MG63 (cell line): Measurements from ENCODE around the gene COL5A1. TPM values are rescaled to one million over a fixed set of nuclear protein-coding genes. Genes with fewer than 3 reads are reported as not detected.

Source experiments
- DNase-seq: peaks from one replicate; pipeline ENCODE4 v3.0.0-alpha.2; 2020
- H3K27me3 ChIP-seq: fragments of 250-450 bp; sonication (Bioruptor Pico); 2 replicates; pipeline ENCODE4 v1.5.1; 2020; ENCODE audit warnings: mild to moderate bottlenecking, moderate library complexity
- H3K36me3 ChIP-seq: fragments of 250-450 bp; sonication (Bioruptor Pico); 2 replicates; pipeline ENCODE4 v1.5.1; 2020; ENCODE audit warnings: mild to moderate bottlenecking, moderate library complexity
- H3K4me3 ChIP-seq: fragments of 250-450 bp; sonication (Bioruptor Pico); 2 replicates; pipeline ENCODE4 v1.5.1; 2020; ENCODE audit warnings: mild to moderate bottlenecking, moderate library complexity
- H3K9me3 ChIP-seq: fragments of 250-450 bp; sonication (Bioruptor Pico); 2 replicates; pipeline ENCODE4 v1.5.1; 2020; ENCODE audit warnings: mild to moderate bottlenecking, moderate library complexity
- total RNA-seq: library from RNA; depleted of rRNA; stranded (reverse); fragments of >200 nt; shearing (Covaris generic); gene quantifications from 2 replicates; pipeline ENCODE4 v1.2.3, GENCODE V29; 2014; ENCODE audit warnings: low replicate concordance

COL5A1 gene
- total RNA-seq, 1 experiment from 2014 or later, result 92.0 TPM

GRCh38 chr9:134756098-134756497 is 114.5 kb downstream of the COL5A1 start:
- no peaks in the 10 kb centered on the region for H3K9me3 ChIP-seq
- H3K27me3 ChIP-seq, result no peaks in the 10 kb centered on the region
- no peak for DNase-seq
- H3K36me3 ChIP-seq, result peaks cover 25% of the 10 kb centered on the region
- no peak overlapping the region for H3K4me3 ChIP-seq

- Histone ChIP-seq H3K36me3 (peaks cover 29% of the 10 kb centered on the region), H3K9me3 (no peaks in the 10 kb centered on the region), H3K4me3 (no peak overlapping the region), H3K27me3 (no peaks in the 10 kb centered on the region)
- DNase-seq, result no peak
These were observed 115.8 kb downstream of the COL5A1 start for GRCh38 chr9:134757216-134757975.

DNA sequence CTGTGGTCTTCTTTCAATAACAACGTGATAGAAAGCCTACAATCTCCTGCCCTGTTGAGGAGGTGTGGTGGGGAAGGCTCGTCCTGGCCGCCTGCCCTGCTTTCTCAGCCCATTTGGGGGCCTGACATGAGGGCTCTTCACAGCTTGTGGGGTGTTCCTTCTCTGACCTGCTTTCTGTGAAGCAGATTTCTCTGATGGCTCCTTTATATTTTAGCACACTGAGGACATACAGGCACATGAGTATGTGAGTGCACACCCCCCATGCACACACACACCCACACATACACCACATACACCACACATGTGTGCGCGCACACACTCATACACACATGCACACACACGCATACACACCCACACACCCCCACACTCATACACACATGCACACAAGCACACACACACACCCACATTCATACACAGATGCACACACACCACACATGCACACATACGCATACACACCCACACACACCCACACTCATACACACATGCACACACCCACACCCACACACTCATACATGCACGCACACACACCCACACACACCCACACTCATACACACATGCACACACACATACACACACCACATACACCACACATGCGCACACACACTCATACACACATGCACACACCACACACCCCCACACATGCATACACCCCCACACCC is 117.5 kb downstream of the COL5A1 start:
- Histone ChIP-seq H3K36me3 (peaks cover 23% of the 10 kb centered on the region), H3K4me3 (no peak overlapping the region), H3K27me3 (no peaks in the 10 kb centered on the region), H3K9me3 (no peaks in the 10 kb centered on the region)
- no peak for DNase-seq

DNA sequence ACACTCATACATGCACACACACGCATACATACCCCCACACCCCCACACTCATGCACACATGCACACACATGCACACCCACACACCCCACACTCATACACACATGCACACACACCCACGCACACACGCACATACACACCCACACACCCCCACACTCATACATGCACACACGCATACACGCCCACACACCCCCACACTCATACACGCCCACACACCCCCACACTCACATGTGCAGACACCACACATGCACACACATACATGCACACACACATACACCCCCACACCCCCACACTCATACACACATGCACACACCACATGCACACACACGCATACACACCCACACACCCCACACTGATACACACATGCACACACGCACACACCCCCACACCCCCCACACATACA is 118.3 kb downstream of the COL5A1 start:
- no peaks in the 10 kb centered on the region for H3K27me3 ChIP-seq
- no peaks in the 10 kb centered on the region for H3K9me3 ChIP-seq
- DNase-seq, result no peak
- peaks cover 19% of the 10 kb centered on the region for H3K36me3 ChIP-seq
- H3K4me3 ChIP-seq, result no peak overlapping the region

GRCh38 chr9:134760750-134761420 is 119.3 kb downstream of the COL5A1 start:
- Histone ChIP-seq H3K27me3 (no peaks in the 10 kb centered on the region), H3K9me3 (no peaks in the 10 kb centered on the region), H3K4me3 (no peak overlapping the region), H3K36me3 (peaks cover 23% of the 10 kb centered on the region)
- DNase-seq, result no peak

- peaks cover 34% of the 10 kb centered on the region for H3K36me3 ChIP-seq
- no peak for DNase-seq
- H3K27me3 ChIP-seq, result no peaks in the 10 kb centered on the region
These were observed 123.1 kb downstream of the COL5A1 start for GRCh38 chr9:134764473-134765269.

DNA sequence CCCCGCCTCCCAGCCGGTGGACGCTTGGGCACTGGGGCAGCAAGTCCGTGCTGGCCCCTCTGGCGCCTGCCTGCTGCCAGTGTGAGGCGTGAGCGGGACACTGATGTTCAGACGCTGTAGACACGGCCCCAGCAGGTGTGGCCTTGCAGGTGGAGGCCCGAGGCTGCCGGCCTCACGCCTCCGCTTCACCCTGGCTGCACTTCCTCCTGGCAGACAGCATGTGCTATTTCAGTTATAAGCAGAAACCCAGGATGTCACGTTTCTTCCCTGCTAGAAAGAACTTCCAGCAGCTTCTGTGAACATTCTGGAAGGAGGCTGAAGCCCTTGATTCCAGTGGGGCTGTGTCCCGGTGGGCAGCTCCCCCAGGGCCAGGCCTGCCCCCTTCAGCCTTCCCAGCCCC is 124.2 kb downstream of the COL5A1 start:
- no peak for DNase-seq
- Histone ChIP-seq H3K4me3 (no peak overlapping the region), H3K36me3 (peaks cover 36% of the 10 kb centered on the region), H3K27me3 (no peaks in the 10 kb centered on the region), H3K9me3 (no peaks in the 10 kb centered on the region)

More at GRCh38 chr9:134764473-134765269, 123.1 kb downstream of the COL5A1 start:
- H3K4me3 ChIP-seq, result no peak overlapping the region
- H3K9me3 ChIP-seq, result no peaks in the 10 kb centered on the region

DNA sequence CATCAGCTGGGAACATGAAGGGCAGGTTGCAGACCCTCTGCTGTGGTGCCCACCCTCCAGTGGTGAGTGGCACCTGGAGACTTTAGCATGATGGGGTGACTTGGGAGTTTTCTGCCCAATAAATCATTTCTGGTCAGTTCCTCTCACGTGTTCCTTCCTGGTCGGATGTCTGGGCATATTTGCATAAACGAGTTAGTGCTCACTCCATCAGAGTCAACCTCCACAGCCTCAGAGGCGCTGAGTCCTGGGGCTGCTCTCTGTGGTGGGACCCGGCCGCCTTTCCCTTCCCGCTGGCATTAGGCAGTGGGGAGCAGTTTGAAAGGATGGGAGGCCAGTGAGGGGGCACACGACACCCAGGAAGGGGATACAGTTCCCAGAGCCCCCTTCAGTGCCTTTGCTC is 125.0 kb downstream of the COL5A1 start:
- Histone ChIP-seq H3K4me3 (no peak overlapping the region), H3K36me3 (peaks cover 36% of the 10 kb centered on the region), H3K9me3 (no peaks in the 10 kb centered on the region), H3K27me3 (no peaks in the 10 kb centered on the region)
- DNase-seq, result no peak

GRCh38 chr9:134768332-134768708 is 126.7 kb downstream of the COL5A1 start:
- Histone ChIP-seq H3K36me3 (peaks cover 32% of the 10 kb centered on the region), H3K9me3 (no peaks in the 10 kb centered on the region), H3K4me3 (no peak overlapping the region), H3K27me3 (no peaks in the 10 kb centered on the region)
- no peak for DNase-seq

DNA sequence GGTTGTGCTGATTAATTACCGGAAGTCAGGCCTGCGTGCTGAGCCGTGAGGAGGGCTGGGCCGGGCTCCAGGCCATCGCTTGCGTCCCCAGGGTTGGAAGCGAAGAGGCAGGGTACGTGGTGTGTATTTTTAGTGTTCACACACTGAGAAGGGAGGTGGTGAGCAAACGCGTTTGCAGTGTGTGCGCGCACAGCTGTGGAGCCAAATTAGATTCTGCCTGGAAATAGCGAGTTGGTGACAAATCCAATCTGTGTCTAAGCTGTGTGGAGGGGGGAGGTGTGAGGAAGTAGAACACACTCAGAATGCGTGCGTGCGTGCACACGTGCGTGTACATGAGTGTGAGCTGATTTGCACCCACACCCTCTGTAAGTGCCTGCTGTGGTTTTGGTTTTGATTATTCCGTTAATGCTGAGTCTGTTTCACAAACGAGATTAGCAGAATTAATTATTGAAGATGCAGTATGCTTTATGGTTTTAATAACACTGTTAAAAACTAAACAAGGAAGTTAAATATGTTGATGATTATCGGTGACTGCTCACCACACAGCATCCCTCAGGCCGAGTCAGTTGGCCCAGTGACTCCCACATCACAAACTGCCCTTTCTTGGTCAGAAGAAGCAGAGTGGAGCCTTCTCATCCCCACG is 127.2 kb downstream of the COL5A1 start:
- DNase-seq, result no peak
- H3K27me3 ChIP-seq, result no peaks in the 10 kb centered on the region
- no peak overlapping the region for H3K4me3 ChIP-seq
- peaks cover 32% of the 10 kb centered on the region for H3K36me3 ChIP-seq
- H3K9me3 ChIP-seq, result no peaks in the 10 kb centered on the region

DNA sequence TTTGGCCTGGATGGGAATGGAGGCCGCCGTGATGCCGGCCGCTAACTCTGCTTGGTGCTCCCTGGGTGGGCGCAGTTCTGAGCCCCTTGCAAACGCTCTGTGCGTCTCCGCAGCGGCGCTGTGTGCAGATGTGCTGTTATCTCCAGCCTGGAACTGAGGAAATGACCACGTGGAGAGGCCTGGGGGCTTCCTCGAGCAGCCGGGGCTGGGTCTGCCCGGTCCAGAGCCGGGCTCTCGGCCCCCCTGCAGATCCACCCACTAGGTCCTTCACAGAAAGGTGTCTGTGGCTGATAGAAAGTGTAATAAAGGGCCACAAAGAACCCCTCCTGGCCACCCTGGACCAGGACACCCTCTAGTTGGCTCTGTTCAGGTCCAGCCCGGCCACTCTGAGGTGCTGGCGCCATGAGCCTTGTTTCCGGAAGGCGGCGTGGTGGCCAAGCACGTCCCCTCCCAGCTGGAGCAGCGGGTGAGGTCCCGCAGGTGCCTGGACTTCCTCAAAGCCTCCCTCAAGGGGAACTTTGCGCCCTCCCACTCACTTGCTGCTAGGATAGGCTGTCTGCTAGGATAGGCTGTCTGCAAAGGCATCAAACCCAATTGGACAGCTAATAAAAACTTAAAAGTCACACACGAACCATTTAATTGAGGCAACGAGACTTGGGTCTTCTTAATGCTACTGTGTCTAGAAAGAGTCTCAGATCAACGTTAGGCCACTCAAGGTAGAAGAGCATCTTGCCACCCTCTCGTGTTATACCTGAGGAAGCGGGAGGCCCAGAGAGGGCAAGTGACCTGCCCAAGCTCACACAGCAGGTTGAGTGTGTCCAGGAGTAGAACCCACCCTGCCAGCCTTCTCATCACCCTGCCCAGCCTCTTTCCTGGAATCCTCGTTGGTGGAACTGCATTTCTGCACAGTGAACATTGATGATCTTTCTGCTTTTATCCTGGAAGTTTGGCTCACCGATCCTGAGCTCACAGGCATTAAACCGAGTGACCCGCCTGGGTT is 129.7 kb downstream of the COL5A1 start:
- Histone ChIP-seq H3K27me3 (no peaks in the 10 kb centered on the region), H3K36me3 (peaks cover 36% of the 10 kb centered on the region), H3K4me3 (no peak overlapping the region), H3K9me3 (no peaks in the 10 kb centered on the region)
- DNase-seq, result no peak

GRCh38 chr9:134772331-134772730 is 130.7 kb downstream of the COL5A1 start:
- Histone ChIP-seq H3K36me3 (peaks cover 36% of the 10 kb centered on the region), H3K27me3 (no peaks in the 10 kb centered on the region), H3K4me3 (no peak overlapping the region), H3K9me3 (no peaks in the 10 kb centered on the region)
- DNase-seq, result no peak

- Histone ChIP-seq H3K9me3 (no peaks in the 10 kb centered on the region), H3K27me3 (no peaks in the 10 kb centered on the region), H3K36me3 (peaks cover 29% of the 10 kb centered on the region), H3K4me3 (no peak overlapping the region)
- no peak for DNase-seq
These were observed 132.2 kb downstream of the COL5A1 start for GRCh38 chr9:134773842-134774241.

GRCh38 chr9:134774410-134774809 is 132.8 kb downstream of the COL5A1 start:
- peaks cover 29% of the 10 kb centered on the region for H3K36me3 ChIP-seq

More at GRCh38 chr9:134774410-134774809, 132.8 kb downstream of the COL5A1 start:
- H3K4me3 ChIP-seq, result no peak overlapping the region
- no peaks in the 10 kb centered on the region for H3K27me3 ChIP-seq
- no peak for DNase-seq
- no peaks in the 10 kb centered on the region for H3K9me3 ChIP-seq
